ENCODE results near the gene USP21. TPM values are rescaled to one million over a fixed set of nuclear protein-coding genes. Genes with fewer than 3 reads are reported as not detected.
A peak's percentile ranks its signal among the peaks of the same experiment; 100 is the strongest.

Gene USP21
- total and polyA plus RNA-seq, 2 donors (not counting 3 experiments of a cell fraction or from before 2014, with no cell fraction given) = 19.7 to 29.2 TPM

GRCh38 chr1:161130266-161130665 lies 29.0 kb upstream of the USP21 start:
- no TSS peak for BruUV-seq (replicated peaks)
- Histone ChIP-seq H2AFZ (ENCODE audit: low read depth, low read length) (no peak overlapping the region), H3K4me1 (ENCODE audit: control insufficient read depth, extremely low read depth, insufficient read depth, low read length) (peaks cover 26% of the 10 kb centered on the region), H3K27ac (ENCODE audit: insufficient read depth, low read depth, low read length) (no peak overlapping the region), H4K20me1 (replicated peaks; ENCODE audit: control insufficient read depth, extremely low read depth, insufficient read depth, low read length) (no peaks in the 10 kb centered on the region), H3K36me3 (ENCODE audit: control insufficient read depth in 2 of 2, extremely low read depth in 1 of 2, insufficient read depth in 2 of 2, low read length in 2 of 2) (peaks cover 9 to 10% of the 10 kb centered on the region in 2 experiments), H3K9ac (replicated peaks; ENCODE audit: extremely low read depth, insufficient read depth, low read length) (no peak overlapping the region), H3K79me2 (ENCODE audit: control insufficient read depth, insufficient read depth, low read length) (peaks cover 75% of the 10 kb centered on the region), H3K4me3 (replicated peaks in 1 of 3; ENCODE audit: insufficient read depth in 1 of 3, low read depth in 1 of 3, low read length in 3 of 3) (peak overlapping the region in 1 of 3 experiments; percentile 90), H3K9me1 (replicated peaks; ENCODE audit: control insufficient read depth, extremely low read depth, insufficient read depth, low read length) (no peaks in the 10 kb centered on the region), H3K27me3 (ENCODE audit: control insufficient read depth in 2 of 2, insufficient read depth in 2 of 2, low read length in 2 of 2) (no peaks in the 10 kb centered on the region), H3K4me2 (ENCODE audit: insufficient read depth, low read length) (peak overlapping the region; percentile 80), H3K9me3 (replicated peaks; ENCODE audit: control insufficient read depth, insufficient read depth, low read length) (no peaks in the 10 kb centered on the region)
- peak; percentile 40 for FAIRE-seq
- ChIA-PET CTCF (interaction anchor here (2.1 kb wide), 1 partner anchor 13 kb away, joined by 5 read pairs; the partner anchor contains the start of genes NIT1 and PFDN2), POLR2A (no interaction called here)
- TF ChIP-seq, protein P1, sequence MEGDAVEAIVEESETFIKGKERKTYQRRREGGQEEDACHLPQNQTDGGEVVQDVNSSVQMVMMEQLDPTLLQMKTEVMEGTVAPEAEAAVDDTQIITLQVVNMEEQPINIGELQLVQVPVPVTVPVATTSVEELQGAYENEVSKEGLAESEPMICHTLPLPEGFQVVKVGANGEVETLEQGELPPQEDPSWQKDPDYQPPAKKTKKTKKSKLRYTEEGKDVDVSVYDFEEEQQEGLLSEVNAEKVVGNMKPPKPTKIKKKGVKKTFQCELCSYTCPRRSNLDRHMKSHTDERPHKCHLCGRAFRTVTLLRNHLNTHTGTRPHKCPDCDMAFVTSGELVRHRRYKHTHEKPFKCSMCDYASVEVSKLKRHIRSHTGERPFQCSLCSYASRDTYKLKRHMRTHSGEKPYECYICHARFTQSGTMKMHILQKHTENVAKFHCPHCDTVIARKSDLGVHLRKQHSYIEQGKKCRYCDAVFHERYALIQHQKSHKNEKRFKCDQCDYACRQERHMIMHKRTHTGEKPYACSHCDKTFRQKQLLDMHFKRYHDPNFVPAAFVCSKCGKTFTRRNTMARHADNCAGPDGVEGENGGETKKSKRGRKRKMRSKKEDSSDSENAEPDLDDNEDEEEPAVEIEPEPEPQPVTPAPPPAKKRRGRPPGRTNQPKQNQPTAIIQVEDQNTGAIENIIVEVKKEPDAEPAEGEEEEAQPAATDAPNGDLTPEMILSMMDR (IDR thresholded peaks at IDR 0.05; ENCODE audit: extremely low read depth in 1 of 2, insufficient read depth in 1 of 2, low read depth in 1 of 2, low read length in 2 of 2) = no peak
- no peak for TF ChIP-seq MAX (IDR thresholded peaks at IDR 0.05; ENCODE audit: insufficient read depth, insufficient read length)
- no peak for TF ChIP-seq GATA2 (IDR thresholded peaks at IDR 0.05; ENCODE audit: insufficient read depth, insufficient read length, low read depth, low read length)
- intact Hi-C loops (cut with micrococcal nuclease) (no loop called here), dilution Hi-C loops (cut with MboI; ENCODE audit: extremely low pct_ligation_motif_present, low sequenced_read_pairs) (no loop called here)
- peak; percentile 71 for DNase-seq (ENCODE audit: low read depth, low spot score)

Data from endothelial cell of umbilical vein (primary cell).